Activated naive CD4-positive, alpha-beta T cell treated with anti-CD3 and anti-CD28 coated beads for 36 hours (primary cell): Measurements from ENCODE around the gene LMO7. TPM values are rescaled to one million over a fixed set of nuclear protein-coding genes. Genes with fewer than 3 reads are reported as not detected.

ENCODE experiments used
- CTCF ChIA-PET: fragments of 350-600 bp; sonication (Branson Sonifier 250); formaldehyde crosslinking; loops from one replicate; lab custom pipeline; 2021; ENCODE audit warnings: antibody characterized with exemption; lab: Charles Lee
- DNase-seq: peaks from one replicate; pipeline ENCODE4 v3.0.0-alpha.2; 2020
- H3K27ac Mint-ChIP-seq: one replicate; pipeline ENCODE4 v1.8.0; 2021; ENCODE audit warnings: mild to moderate bottlenecking, mixed read lengths
- H3K27me3 Mint-ChIP-seq: one replicate; pipeline ENCODE4 v1.8.0; 2021; ENCODE audit warnings: low read depth, mixed read lengths
- H3K36me3 Mint-ChIP-seq: one replicate; pipeline ENCODE4 v1.8.0; 2021; ENCODE audit warnings: low read depth, mixed read lengths
- H3K4me1 Mint-ChIP-seq: one replicate; pipeline ENCODE4 v1.8.0; 2021; ENCODE audit warnings: low read depth, mixed read lengths
- H3K4me3 Mint-ChIP-seq: one replicate; pipeline ENCODE4 v1.8.0; 2021; ENCODE audit warnings: mild to moderate bottlenecking, moderate library complexity, mixed read lengths
- H3K9me3 Mint-ChIP-seq: one replicate; pipeline ENCODE4 v1.8.0; 2021; ENCODE audit warnings: mixed read lengths
- intact Hi-C: fragments of 100-400 bp; cut with micrococcal nuclease; formaldehyde crosslinking; loops from one replicate; pipeline ENCODE4 v1.15.1; 2023
- total RNA-seq, 2 experiments: library from RNA; stranded (reverse); gene quantifications; one replicate each; pipeline ENCODE4 v1.2.3, GENCODE V29; 2021

LMO7 gene
- total RNA-seq, 2 experiments from 2014 or later = 10.5 to 12.0 TPM

GRCh38 chr13:75797239-75797638, 161.1 kb downstream of the LMO7 start:
- CTCF ChIA-PET = no interaction called here
- H3K36me3 Mint-ChIP-seq = peaks cover 15% of the 10 kb centered on the region
- no peaks in the 10 kb centered on the region for H3K27me3 Mint-ChIP-seq
- H3K4me1 Mint-ChIP-seq = peaks cover 55% of the 10 kb centered on the region
- intact Hi-C loops = loop anchor here (10.0 kb wide), 1 partner anchor 472 kb away; no protein-coding TSS in a partner anchor
- H3K4me3 Mint-ChIP-seq = no peak overlapping the region
- H3K27ac Mint-ChIP-seq = no peak overlapping the region
- DNase-seq = no peak
- H3K9me3 Mint-ChIP-seq = no peaks in the 10 kb centered on the region

GRCh38 chr13:75797719-75798118, 161.6 kb downstream of the LMO7 start:
- Mint-ChIP-seq H3K9me3 (no peaks in the 10 kb centered on the region), H3K27me3 (no peaks in the 10 kb centered on the region), H3K4me1 (peaks cover 56% of the 10 kb centered on the region), H3K27ac (peak overlapping the region; percentile 50), H3K4me3 (no peak overlapping the region), H3K36me3 (peaks cover 13% of the 10 kb centered on the region)
- CTCF ChIA-PET = interaction anchor here (4.3 kb wide), 1 partner anchor 102 kb away, joined by 22 read pairs; no protein-coding TSS in a partner anchor
- DNase-seq = no peak
- intact Hi-C loops = loop anchor here (1.0 to 10.0 kb wide), 7 partner anchors 25 to 473 kb away; no protein-coding TSS in a partner anchor

GRCh38 chr13:75798353-75799255, 162.5 kb downstream of the LMO7 start:
- DNase-seq = peak; percentile 40
- Mint-ChIP-seq H3K36me3 (peaks cover 13% of the 10 kb centered on the region), H3K9me3 (no peaks in the 10 kb centered on the region), H3K4me1 (peaks cover 62% of the 10 kb centered on the region), H3K27ac (peak overlapping the region; percentile 50), H3K4me3 (no peak overlapping the region), H3K27me3 (no peaks in the 10 kb centered on the region)
- CTCF ChIA-PET = interaction anchor here (0.6 to 4.3 kb wide), 3 partner anchors 36 to 103 kb away, joined by 3 to 22 read pairs (median 4); no protein-coding TSS in a partner anchor
- intact Hi-C loops = loop anchor here (1.0 to 10.0 kb wide), 7 partner anchors 26 to 474 kb away; no protein-coding TSS in a partner anchor

- H3K27ac Mint-ChIP-seq = peak overlapping the region; percentile 47
- no peaks in the 10 kb centered on the region for H3K9me3 Mint-ChIP-seq
- DNase-seq = no peak
- peaks cover 18% of the 10 kb centered on the region for H3K36me3 Mint-ChIP-seq
- H3K4me3 Mint-ChIP-seq = no peak overlapping the region
- peaks cover 62% of the 10 kb centered on the region for H3K4me1 Mint-ChIP-seq
- H3K27me3 Mint-ChIP-seq = no peaks in the 10 kb centered on the region
- intact Hi-C loops = loop anchor here (5.0 kb wide), 1 partner anchor 163 kb away; the partner anchor contains the start of gene LMO7
- CTCF ChIA-PET = interaction anchor here (3.5 to 4.3 kb wide), 2 partner anchors 40 to 105 kb away, joined by 18 to 22 read pairs; no protein-coding TSS in a partner anchor
These were observed 164.4 kb downstream of the LMO7 start for GRCh38 chr13:75800545-75800944.

GRCh38 chr13:75801388-75801945, 165.3 kb downstream of the LMO7 start:
- intact Hi-C loops = loop anchor here (5.0 kb wide), 1 partner anchor 164 kb away; the partner anchor contains the start of gene LMO7
- H3K27me3 Mint-ChIP-seq = no peaks in the 10 kb centered on the region
- H3K4me3 Mint-ChIP-seq = no peak overlapping the region
- no peak overlapping the region for H3K27ac Mint-ChIP-seq
- H3K4me1 Mint-ChIP-seq = peaks cover 60% of the 10 kb centered on the region
- H3K9me3 Mint-ChIP-seq = no peaks in the 10 kb centered on the region
- no peak for DNase-seq
- CTCF ChIA-PET = interaction anchor here (0.6 to 4.3 kb wide), 3 partner anchors 9 to 106 kb away, joined by 3 to 22 read pairs (median 18); no protein-coding TSS in a partner anchor
- H3K36me3 Mint-ChIP-seq = peaks cover 15% of the 10 kb centered on the region

GRCh38 chr13:75802161-75802560, 166.0 kb downstream of the LMO7 start:
- Mint-ChIP-seq H3K27ac (peak overlapping the region; percentile 39), H3K9me3 (no peaks in the 10 kb centered on the region), H3K4me3 (no peak overlapping the region), H3K27me3 (no peaks in the 10 kb centered on the region), H3K4me1 (peaks cover 60% of the 10 kb centered on the region), H3K36me3 (peaks cover 9% of the 10 kb centered on the region)
- DNase-seq = no peak
- intact Hi-C loops = loop anchor here (5.0 kb wide), 1 partner anchor 165 kb away; the partner anchor contains the start of gene LMO7
- CTCF ChIA-PET = interaction anchor here (0.8 to 3.5 kb wide), 2 partner anchors 41 to 73 kb away, joined by 11 to 18 read pairs; no protein-coding TSS in a partner anchor

- peak overlapping the region; percentile 35 for H3K4me3 Mint-ChIP-seq
- H3K27me3 Mint-ChIP-seq = no peaks in the 10 kb centered on the region
- intact Hi-C loops = loop anchor here (1.0 to 5.0 kb wide), 2 partner anchors 41 to 166 kb away; partner anchors contain the start of gene LMO7
- peak overlapping the region; percentile 48 for H3K27ac Mint-ChIP-seq
- no peaks in the 10 kb centered on the region for H3K9me3 Mint-ChIP-seq
- DNase-seq = peak; percentile 44
- peaks cover 51% of the 10 kb centered on the region for H3K4me1 Mint-ChIP-seq
- peaks cover 12% of the 10 kb centered on the region for H3K36me3 Mint-ChIP-seq
- CTCF ChIA-PET = interaction anchor here (0.8 to 3.5 kb wide), 4 partner anchors 40 to 107 kb away, joined by 3 to 18 read pairs (median 10); no protein-coding TSS in a partner anchor
These were observed 167.1 kb downstream of the LMO7 start for GRCh38 chr13:75803164-75803611.

GRCh38 chr13:75804054-75804453, 167.9 kb downstream of the LMO7 start:
- H3K4me1 Mint-ChIP-seq = peaks cover 42% of the 10 kb centered on the region
- intact Hi-C loops = loop anchor here (5.0 kb wide), 1 partner anchor 167 kb away; the partner anchor contains the start of gene LMO7
- H3K4me3 Mint-ChIP-seq = no peak overlapping the region
- no peak for DNase-seq
- no peaks in the 10 kb centered on the region for H3K27me3 Mint-ChIP-seq
- H3K36me3 Mint-ChIP-seq = peaks cover 12% of the 10 kb centered on the region
- H3K9me3 Mint-ChIP-seq = no peaks in the 10 kb centered on the region
- CTCF ChIA-PET = interaction anchor here (2.1 to 3.5 kb wide), 2 partner anchors 43 to 108 kb away, joined by 8 to 18 read pairs; no protein-coding TSS in a partner anchor
- H3K27ac Mint-ChIP-seq = no peak overlapping the region

- H3K4me3 Mint-ChIP-seq = no peak overlapping the region
- intact Hi-C loops = loop anchor here (5.0 kb wide), 1 partner anchor 167 kb away; the partner anchor contains the start of gene LMO7
- H3K36me3 Mint-ChIP-seq = peaks cover 12% of the 10 kb centered on the region
- CTCF ChIA-PET = interaction anchor here (2.1 kb wide), 1 partner anchor 109 kb away, joined by 8 read pairs; no protein-coding TSS in a partner anchor
- no peaks in the 10 kb centered on the region for H3K27me3 Mint-ChIP-seq
- no peak for DNase-seq
- no peak overlapping the region for H3K27ac Mint-ChIP-seq
- no peaks in the 10 kb centered on the region for H3K9me3 Mint-ChIP-seq
- peaks cover 38% of the 10 kb centered on the region for H3K4me1 Mint-ChIP-seq
These were observed 168.5 kb downstream of the LMO7 start for GRCh38 chr13:75804605-75805004.

GRCh38 chr13:75806117-75806516, 170.0 kb downstream of the LMO7 start:
- no peaks in the 10 kb centered on the region for H3K9me3 Mint-ChIP-seq
- intact Hi-C loops = no loop called here
- no peaks in the 10 kb centered on the region for H3K27me3 Mint-ChIP-seq
- H3K4me1 Mint-ChIP-seq = peaks cover 26% of the 10 kb centered on the region
- H3K27ac Mint-ChIP-seq = no peak overlapping the region
- no peak for DNase-seq
- CTCF ChIA-PET = interaction anchor here (1.0 kb wide), 1 partner anchor 111 kb away, joined by 3 read pairs; no protein-coding TSS in a partner anchor
- H3K36me3 Mint-ChIP-seq = peaks cover 12% of the 10 kb centered on the region
- H3K4me3 Mint-ChIP-seq = no peak overlapping the region

- Mint-ChIP-seq H3K27ac (no peak overlapping the region), H3K4me1 (no peaks in the 10 kb centered on the region), H3K9me3 (no peaks in the 10 kb centered on the region), H3K4me3 (no peak overlapping the region), H3K27me3 (no peaks in the 10 kb centered on the region), H3K36me3 (peaks cover 7% of the 10 kb centered on the region)
- intact Hi-C loops = no loop called here
- CTCF ChIA-PET = interaction anchor here (1.9 kb wide), 1 partner anchor 116 kb away, joined by 7 read pairs; no protein-coding TSS in a partner anchor
- DNase-seq = no peak
These were observed 175.2 kb downstream of the LMO7 start for GRCh38 chr13:75811361-75811760.
